CD4-positive, alpha-beta T cell (primary cell): ENCODE data around the gene PPP1R2. TPM values are rescaled to one million over a fixed set of nuclear protein-coding genes. Genes with fewer than 3 reads are reported as not detected.

Experiments used
- ATAC-seq: fragments of 200-7000 bp; cut with Tn5 transposase; one replicate; pipeline ENCODE4 v1.10.0; 2022; ENCODE audit warnings: mild to moderate bottlenecking; ENCODE audit not compliant: poor library complexity
- CTCF ChIA-PET: fragments of 350-600 bp; sonication (Branson Sonifier 250); formaldehyde crosslinking; loops from one replicate; lab custom pipeline; 2021; ENCODE audit warnings: antibody characterized with exemption, inconsistent platforms; lab: Charles Lee
- POLR2A ChIA-PET: fragments of 350-600 bp; sonication (Branson Sonifier 250); formaldehyde crosslinking; loops from one replicate; lab custom pipeline; 2021; ENCODE audit warnings: antibody characterized with exemption, inconsistent platforms; lab: Charles Lee
- DNase-seq, 14 experiments: peaks; one replicate each; pipeline ENCODE4 v3.0.0-alpha.2; 2013 to 2020; ENCODE audit warnings: mixed read lengths in 2 of 14
- H3K27ac ChIP-seq, 2 donors: one replicate each; pipeline versions ENCODE4 v1.5.1 to v1.7.0; 2013; ENCODE audit warnings: low read length in 2 of 2, low read depth in 1 of 2, mild to moderate bottlenecking in 1 of 2
- H3K27me3 ChIP-seq, 2 experiments: 1 replicate in 1 of 2; 2 replicates in 1 of 2; pipeline versions ENCODE4 v1.6.1 to v1.7.0; 2013; ENCODE audit warnings: low read length in 2 of 2, control low read depth in 1 of 2, mild to moderate bottlenecking in 1 of 2, moderate library complexity in 1 of 2; ENCODE audit not compliant: insufficient read depth in 2 of 2, control insufficient read depth in 1 of 2
- H3K36me3 ChIP-seq: one replicate; pipeline ENCODE4 v1.6.1; 2013; ENCODE audit warnings: low read length, control low read depth; ENCODE audit not compliant: insufficient read depth
- H3K4me1 ChIP-seq: one replicate; pipeline ENCODE4 v1.6.1; 2013; ENCODE audit warnings: low read length, control low read depth; ENCODE audit not compliant: insufficient read depth
- H3K4me3 ChIP-seq: one replicate; pipeline ENCODE4 v1.5.1; 2013; ENCODE audit warnings: mild to moderate bottlenecking, low read length, moderate library complexity
- H3K9me3 ChIP-seq, 2 experiments: 1 replicate in 1 of 2; 2 replicates in 1 of 2; pipeline versions ENCODE4 v1.6.1 to v1.7.0; 2013; ENCODE audit warnings: low read length in 2 of 2, mild to moderate bottlenecking in 2 of 2, control low read depth in 1 of 2, moderate library complexity in 1 of 2; ENCODE audit not compliant: control insufficient read depth in 1 of 2, insufficient read depth in 1 of 2
- H3K27ac Mint-ChIP-seq: one replicate; pipeline ENCODE4 v1.8.0; 2020; ENCODE audit warnings: mixed read lengths
- H3K27me3 Mint-ChIP-seq: one replicate; pipeline ENCODE4 v1.8.0; 2021; ENCODE audit warnings: mixed read lengths
- H3K36me3 Mint-ChIP-seq: one replicate; pipeline ENCODE4 v1.8.0; 2021; ENCODE audit warnings: low read depth, mixed read lengths
- H3K4me1 Mint-ChIP-seq: one replicate; pipeline ENCODE4 v1.8.0; 2021; ENCODE audit warnings: low read depth, mixed read lengths
- H3K4me3 Mint-ChIP-seq: one replicate; pipeline ENCODE4 v1.8.0; 2020; ENCODE audit warnings: mild to moderate bottlenecking, mixed read lengths
- H3K9me3 Mint-ChIP-seq: one replicate; pipeline ENCODE4 v1.8.0; 2020; ENCODE audit warnings: mixed read lengths
- intact Hi-C, 2 experiments: fragments of 100-400 bp; cut with DNase I in 1 of 2; cut with micrococcal nuclease in 1 of 2; formaldehyde crosslinking; loops; one replicate each; pipeline versions ENCODE4 v1.15.1 to v1.9.0; 2023 to 2025; cut with DNase I, micrococcal nuclease
- total RNA-seq, 174 experiments: library from RNA in 2 of 174; stranded (reverse) in 2 of 174; gene quantifications; one replicate each; pipeline ENCODE4 v1.2.3 and lab custom pipeline; 2021 to 2026
- TF ChIP-seq, protein P1 (sequence below): fragments of 200-600 bp; IDR thresholded peaks from one replicate; pipeline ENCODE4 v1.8.0; 2022; ENCODE audit warnings: antibody characterized with exemption, mild to moderate bottlenecking

Gene PPP1R2
- total RNA-seq, 2 experiments from 2014 or later, result 205 to 210 TPM

- Histone ChIP-seq H3K27ac (peak overlapping the region; percentile 60 to 73), H3K4me1 (peaks cover 76% of the 10 kb centered on the region), H3K36me3 (no peaks in the 10 kb centered on the region), H3K27me3 (no peaks in the 10 kb centered on the region), H3K9me3 (no peaks in the 10 kb centered on the region), H3K4me3 (no peak overlapping the region)
- Mint-ChIP-seq H3K36me3 (no peaks in the 10 kb centered on the region), H3K27ac (peak overlapping the region; percentile 93), H3K9me3 (no peaks in the 10 kb centered on the region), H3K4me3 (peak overlapping the region; percentile 32), H3K27me3 (no peaks in the 10 kb centered on the region), H3K4me1 (peaks cover 84% of the 10 kb centered on the region)
- intact Hi-C loops, result loop anchor here in 1 of 2 experiments (5.0 to 10.0 kb wide), 3 partner anchors 54 to 354 kb away; partner anchors contain the start of gene TNK2
- ChIA-PET CTCF (interaction anchor here (2.0 kb wide), 1 partner anchor 298 kb away, joined by 7 read pairs; no protein-coding TSS in a partner anchor), POLR2A (interaction anchor here (9.6 kb wide), 1 partner anchor 13 kb away, joined by 202 read pairs; the partner anchor contains the start of gene PPP1R2)
- DNase-seq (no peak), ATAC-seq (no peak)
- TF ChIP-seq, protein P1, sequence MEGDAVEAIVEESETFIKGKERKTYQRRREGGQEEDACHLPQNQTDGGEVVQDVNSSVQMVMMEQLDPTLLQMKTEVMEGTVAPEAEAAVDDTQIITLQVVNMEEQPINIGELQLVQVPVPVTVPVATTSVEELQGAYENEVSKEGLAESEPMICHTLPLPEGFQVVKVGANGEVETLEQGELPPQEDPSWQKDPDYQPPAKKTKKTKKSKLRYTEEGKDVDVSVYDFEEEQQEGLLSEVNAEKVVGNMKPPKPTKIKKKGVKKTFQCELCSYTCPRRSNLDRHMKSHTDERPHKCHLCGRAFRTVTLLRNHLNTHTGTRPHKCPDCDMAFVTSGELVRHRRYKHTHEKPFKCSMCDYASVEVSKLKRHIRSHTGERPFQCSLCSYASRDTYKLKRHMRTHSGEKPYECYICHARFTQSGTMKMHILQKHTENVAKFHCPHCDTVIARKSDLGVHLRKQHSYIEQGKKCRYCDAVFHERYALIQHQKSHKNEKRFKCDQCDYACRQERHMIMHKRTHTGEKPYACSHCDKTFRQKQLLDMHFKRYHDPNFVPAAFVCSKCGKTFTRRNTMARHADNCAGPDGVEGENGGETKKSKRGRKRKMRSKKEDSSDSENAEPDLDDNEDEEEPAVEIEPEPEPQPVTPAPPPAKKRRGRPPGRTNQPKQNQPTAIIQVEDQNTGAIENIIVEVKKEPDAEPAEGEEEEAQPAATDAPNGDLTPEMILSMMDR, result no peak
Measured at GRCh38 chr3:195553268-195553667, 10.1 kb upstream of the PPP1R2 start.

DNA sequence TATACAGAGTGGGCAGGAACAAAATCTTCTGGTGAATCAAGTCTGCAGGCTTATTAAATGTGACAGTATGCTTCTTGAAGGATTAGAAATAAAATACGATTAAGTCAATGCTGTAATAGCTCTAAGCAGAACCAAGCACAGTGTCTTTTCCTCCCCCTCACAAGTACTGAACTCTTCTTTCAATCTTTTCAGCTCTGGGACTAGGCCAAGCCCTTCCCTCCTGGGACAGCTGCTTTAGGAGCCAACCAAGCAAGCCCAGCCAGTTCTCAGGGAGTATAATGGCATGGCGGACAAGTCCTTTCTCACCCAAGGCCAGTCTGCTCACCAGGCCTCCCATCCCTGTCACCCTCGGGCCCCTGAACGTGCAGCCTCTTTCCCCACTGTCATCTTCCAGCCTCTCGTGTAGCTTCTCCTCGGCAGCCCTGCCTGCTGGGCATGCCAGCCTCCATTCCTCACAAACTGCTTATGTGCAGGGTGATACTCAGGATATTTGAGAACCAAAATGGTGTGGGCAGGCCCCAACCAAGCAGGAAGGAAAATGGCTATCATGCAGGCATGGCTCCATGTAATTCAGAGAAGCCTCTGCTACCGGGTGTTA is 8.4 kb upstream of the PPP1R2 start:
- H3K9me3 Mint-ChIP-seq, result no peaks in the 10 kb centered on the region
- H3K4me3 Mint-ChIP-seq, result peak overlapping the region; percentile 67
- H3K4me1 Mint-ChIP-seq, result peaks cover 93% of the 10 kb centered on the region
- no peak overlapping the region for H3K4me3 ChIP-seq
- H3K27me3 Mint-ChIP-seq, result no peaks in the 10 kb centered on the region
- H3K9me3 ChIP-seq, result no peaks in the 10 kb centered on the region
- CTCF ChIA-PET, result interaction anchor here (3.0 kb wide), 1 partner anchor 281 kb away, joined by 12 read pairs; the partner anchor contains the start of gene XXYLT1
- no peaks in the 10 kb centered on the region for H3K36me3 Mint-ChIP-seq
- TF ChIP-seq, protein P1, result no peak
- POLR2A ChIA-PET, result interaction anchor here (9.6 kb wide), 1 partner anchor 11 kb away, joined by 202 read pairs; the partner anchor contains the start of gene PPP1R2
- H3K4me1 ChIP-seq, result peaks cover 91% of the 10 kb centered on the region
- DNase-seq (no peak), ATAC-seq (no peak)
- peak overlapping the region; percentile 80 to 81 for H3K27ac ChIP-seq
- peak overlapping the region; percentile 93 for H3K27ac Mint-ChIP-seq
- no peaks in the 10 kb centered on the region for H3K36me3 ChIP-seq
- intact Hi-C loops, result loop anchor here in 1 of 2 experiments (5.0 to 10.0 kb wide), 3 partner anchors 56 to 356 kb away; partner anchors contain the start of gene TNK2
- no peaks in the 10 kb centered on the region for H3K27me3 ChIP-seq

GRCh38 chr3:195550723-195551122 is 7.6 kb upstream of the PPP1R2 start:
- H3K9me3 Mint-ChIP-seq, result no peaks in the 10 kb centered on the region
- H3K4me3 ChIP-seq, result peak overlapping the region; percentile 45
- peak overlapping the region; percentile 80 to 81 for H3K27ac ChIP-seq
- H3K27me3 ChIP-seq, result no peaks in the 10 kb centered on the region
- intact Hi-C loops, result loop anchor here in 1 of 2 experiments (1.0 to 10.0 kb wide), 4 partner anchors 8 to 357 kb away; partner anchors contain the start of gene TNK2
- H3K36me3 Mint-ChIP-seq, result no peaks in the 10 kb centered on the region
- POLR2A ChIA-PET, result interaction anchor here (0.8 to 9.6 kb wide), 19 partner anchors 8 to 967 kb away, joined by 3 to 202 read pairs (median 6); partner anchors contain the start of genes ACAP2, LSG1, PPP1R2 and TNK2
- H3K4me1 Mint-ChIP-seq, result peaks cover 93% of the 10 kb centered on the region
- no peak for ATAC-seq
- no peaks in the 10 kb centered on the region for H3K36me3 ChIP-seq
- peak in 4 of 14 experiments; percentile 23 to 61 (median 41) for DNase-seq
- CTCF ChIA-PET, result interaction anchor here (1.4 to 3.0 kb wide), 3 partner anchors 29 to 300 kb away, joined by 3 to 12 read pairs (median 8); partner anchors contain the start of gene XXYLT1
- peaks cover 91% of the 10 kb centered on the region for H3K4me1 ChIP-seq
- H3K9me3 ChIP-seq, result no peaks in the 10 kb centered on the region
- H3K27ac Mint-ChIP-seq, result peak overlapping the region; percentile 93
- TF ChIP-seq, protein P1, result no peak
- H3K4me3 Mint-ChIP-seq, result peak overlapping the region; percentile 83
- no peaks in the 10 kb centered on the region for H3K27me3 Mint-ChIP-seq
